ENCODE measurements around the gene UBTD2. TPM values are rescaled to one million over a fixed set of nuclear protein-coding genes. Genes with fewer than 3 reads are reported as not detected.

Gene UBTD2
- total and polyA plus RNA-seq, 12 donors = 7.5 to 11.3 (median 8.9) TPM

DNA sequence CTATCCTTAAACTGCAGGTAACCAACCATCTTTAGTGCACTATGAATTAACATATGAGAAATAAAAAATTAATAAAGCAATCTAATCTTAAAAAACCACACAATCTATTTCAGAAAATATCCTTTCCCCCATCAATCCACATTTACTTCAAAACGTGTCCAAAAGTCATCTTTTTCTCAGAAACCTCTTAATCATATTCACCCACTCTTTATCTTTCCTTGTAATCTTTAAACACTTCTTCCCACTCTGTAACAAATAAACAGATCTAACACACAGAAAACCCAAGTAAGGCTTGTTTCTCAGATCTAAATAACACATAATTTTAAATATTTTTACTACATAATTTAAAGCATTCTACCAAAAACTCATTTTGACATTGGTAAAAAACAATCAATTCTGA lies 45.2 kb downstream of the UBTD2 start:
- TF ChIP-seq, protein P1, sequence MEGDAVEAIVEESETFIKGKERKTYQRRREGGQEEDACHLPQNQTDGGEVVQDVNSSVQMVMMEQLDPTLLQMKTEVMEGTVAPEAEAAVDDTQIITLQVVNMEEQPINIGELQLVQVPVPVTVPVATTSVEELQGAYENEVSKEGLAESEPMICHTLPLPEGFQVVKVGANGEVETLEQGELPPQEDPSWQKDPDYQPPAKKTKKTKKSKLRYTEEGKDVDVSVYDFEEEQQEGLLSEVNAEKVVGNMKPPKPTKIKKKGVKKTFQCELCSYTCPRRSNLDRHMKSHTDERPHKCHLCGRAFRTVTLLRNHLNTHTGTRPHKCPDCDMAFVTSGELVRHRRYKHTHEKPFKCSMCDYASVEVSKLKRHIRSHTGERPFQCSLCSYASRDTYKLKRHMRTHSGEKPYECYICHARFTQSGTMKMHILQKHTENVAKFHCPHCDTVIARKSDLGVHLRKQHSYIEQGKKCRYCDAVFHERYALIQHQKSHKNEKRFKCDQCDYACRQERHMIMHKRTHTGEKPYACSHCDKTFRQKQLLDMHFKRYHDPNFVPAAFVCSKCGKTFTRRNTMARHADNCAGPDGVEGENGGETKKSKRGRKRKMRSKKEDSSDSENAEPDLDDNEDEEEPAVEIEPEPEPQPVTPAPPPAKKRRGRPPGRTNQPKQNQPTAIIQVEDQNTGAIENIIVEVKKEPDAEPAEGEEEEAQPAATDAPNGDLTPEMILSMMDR (IDR thresholded peaks at IDR 0.05) = no peak
- intact Hi-C loops (cut with DNase I) = no loop called here
- H3K27ac ChIP-seq = no peak overlapping the region
- no peaks in the 10 kb centered on the region for H3K27me3 ChIP-seq
- no peaks in the 10 kb centered on the region for H3K9me3 ChIP-seq
- DNase-seq = no peak
- H3K4me3 ChIP-seq = no peak overlapping the region
- WGBS, 2 donors = 65 to 77% methylated on average over 1 of the region's 1 CpG
- H3K4me1 ChIP-seq = peaks cover 0 to 32% (median 18%) of the 10 kb centered on the region in 9 donors
- H3K36me3 ChIP-seq = peaks cover 0 to 9% (median 4%) of the 10 kb centered on the region in 9 donors
- no peak for ATAC-seq

DNA sequence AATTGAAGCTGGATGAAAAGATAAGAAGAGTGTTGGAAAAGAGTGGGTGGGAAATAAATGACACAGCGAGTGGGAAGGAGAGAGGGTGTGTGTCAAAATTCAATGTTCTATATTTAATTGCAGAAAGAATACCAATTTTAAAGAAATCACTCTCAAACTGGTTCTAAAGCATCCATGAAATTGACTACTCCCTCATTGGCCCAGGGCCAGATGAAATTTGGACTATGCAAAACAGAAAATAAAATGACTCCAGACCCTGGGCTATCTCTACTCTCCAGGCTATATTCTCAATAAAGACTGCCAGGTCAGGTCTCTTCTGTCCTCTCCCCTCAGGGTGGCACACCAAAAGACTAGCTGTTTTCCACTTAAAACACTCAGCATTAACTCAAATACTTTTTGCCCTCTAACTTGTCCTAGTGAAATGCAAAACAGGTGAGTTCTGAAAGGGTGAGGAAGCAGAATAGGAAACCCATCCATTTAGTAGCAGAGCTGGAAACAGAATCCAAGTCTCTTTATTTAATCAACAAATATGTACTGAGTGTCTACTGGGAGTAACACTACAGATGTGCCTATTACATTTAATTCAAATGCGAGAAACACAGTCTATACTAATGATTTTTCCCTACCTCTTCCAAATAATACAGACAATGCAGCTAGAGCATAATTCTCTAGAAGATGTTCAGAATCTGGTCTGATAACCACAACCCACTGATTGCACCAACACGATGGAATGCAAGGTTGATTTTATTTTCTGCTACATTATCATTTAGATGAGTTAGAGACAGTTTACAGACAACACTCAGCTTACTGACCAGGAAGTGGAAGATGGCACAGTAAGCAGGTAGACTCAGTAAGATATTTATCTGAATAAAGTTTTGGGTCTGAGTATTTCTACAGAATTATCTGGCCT lies 47.5 kb downstream of the UBTD2 start:
- no peak overlapping the region for H3K27ac ChIP-seq
- no peaks in the 10 kb centered on the region for H3K27me3 ChIP-seq
- WGBS, 2 donors = 72 to 79% methylated on average over 3 of the region's 3 CpGs
- no peak overlapping the region for H3K4me3 ChIP-seq
- no peak for DNase-seq
- ATAC-seq = no peak
- peaks cover 0 to 31% (median 4%) of the 10 kb centered on the region in 9 donors for H3K36me3 ChIP-seq
- TF ChIP-seq, protein P1 (IDR thresholded peaks at IDR 0.05) = no peak
- H3K9me3 ChIP-seq = no peaks in the 10 kb centered on the region
- intact Hi-C loops (cut with DNase I) = no loop called here
- peaks cover 0 to 32% (median 18%) of the 10 kb centered on the region in 9 donors for H3K4me1 ChIP-seq

DNA sequence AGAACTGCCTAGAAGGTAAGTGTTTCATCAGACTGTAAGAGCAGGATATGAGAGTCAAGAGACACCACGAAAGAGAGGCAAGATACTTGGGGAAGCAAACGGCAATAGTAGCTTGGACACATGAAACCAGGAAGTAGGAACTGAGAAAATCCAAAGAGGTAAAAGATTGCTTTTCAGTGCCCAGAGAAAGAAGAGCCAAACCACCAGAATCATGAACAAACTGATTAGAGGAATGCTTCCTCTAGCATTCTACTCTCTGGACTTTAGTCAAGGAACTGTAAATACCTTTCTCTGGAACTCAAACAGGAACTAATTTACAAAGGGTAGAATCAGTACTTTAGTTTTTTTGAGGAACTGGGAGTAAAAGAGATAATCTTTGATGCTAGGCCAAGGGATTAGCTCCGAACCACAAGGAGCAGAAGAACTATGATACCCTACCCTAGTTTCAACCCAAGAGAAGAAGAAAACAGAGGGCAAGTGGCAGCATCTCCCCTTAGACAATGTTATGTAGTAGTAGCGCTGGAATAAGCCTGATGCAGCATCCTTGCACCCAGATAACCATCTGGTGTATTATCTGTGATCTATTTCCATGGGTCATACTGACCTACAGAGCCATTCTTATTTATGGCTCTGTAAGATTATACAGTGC lies 48.3 kb downstream of the UBTD2 start:
- Histone ChIP-seq H3K9me3 (no peaks in the 10 kb centered on the region), H3K27ac (no peak overlapping the region), H3K36me3 (peaks cover 0 to 39% (median 4%) of the 10 kb centered on the region in 9 donors), H3K4me1 (peaks cover 0 to 32% (median 18%) of the 10 kb centered on the region in 9 donors), H3K27me3 (no peaks in the 10 kb centered on the region), H3K4me3 (no peak overlapping the region)
- TF ChIP-seq, protein P1 (IDR thresholded peaks at IDR 0.05) = no peak
- intact Hi-C loops (cut with DNase I) = no loop called here
- 47 to 60% methylated on average over 4 of the region's 4 CpGs for WGBS, 2 donors
- ATAC-seq (no peak), DNase-seq (no peak)

DNA sequence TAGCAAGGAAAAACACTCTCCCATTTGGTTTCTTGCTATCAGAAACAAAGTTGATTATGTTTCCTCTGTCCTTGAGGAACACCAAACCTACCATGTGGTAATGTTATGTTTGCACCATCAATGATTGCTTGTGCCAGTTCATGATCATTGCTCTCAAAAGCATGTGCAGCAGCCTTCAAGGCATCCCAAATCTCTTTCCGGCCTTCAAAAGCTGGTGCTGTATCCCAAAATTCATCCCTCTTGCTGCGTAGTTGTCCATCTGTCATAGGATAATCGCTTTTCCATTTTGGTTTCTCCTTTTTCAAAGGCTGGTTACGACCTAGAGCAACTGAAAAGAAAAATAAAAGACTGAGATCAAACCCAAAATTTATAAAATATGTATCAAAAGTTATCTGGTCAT lies 49.5 kb downstream of the UBTD2 start:
- Histone ChIP-seq H3K4me1 (peaks cover 0 to 32% (median 18%) of the 10 kb centered on the region in 9 donors), H3K9me3 (no peaks in the 10 kb centered on the region), H3K27me3 (no peaks in the 10 kb centered on the region), H3K27ac (no peak overlapping the region), H3K4me3 (no peak overlapping the region), H3K36me3 (peaks cover 0 to 49% (median 4%) of the 10 kb centered on the region in 9 donors)
- intact Hi-C loops (cut with DNase I) = no loop called here
- TF ChIP-seq, protein P1 (IDR thresholded peaks at IDR 0.05) = no peak
- ATAC-seq = no peak
- no peak for DNase-seq
- WGBS, 2 donors = 98% methylated on average over 4 of the region's 4 CpGs
